GM23338 (cell line): ENCODE measurements around the gene SPTBN4. TPM values are rescaled to one million over a fixed set of nuclear protein-coding genes. Genes with fewer than 3 reads are reported as not detected.

Experiments
- ATAC-seq: fragments of 200-7000 bp; cut with Tn5 transposase; 3 replicates; pipeline ENCODE4 v1.9.1; 2020
- DNase-seq: peaks from one replicate; pipeline ENCODE4 v3.0.0-alpha.2; 2015; ENCODE audit warnings: low spot score
- H2AFZ ChIP-seq: fragments of 200-600 bp; sonication (generic); 2 replicates; pipeline ENCODE4 v1.8.0; 2016; ENCODE audit warnings: antibody characterized with exemption, mild to moderate bottlenecking, moderate library complexity
- H3F3A ChIP-seq: fragments of 200-600 bp; sonication (generic); replicated peaks from 2 replicates; pipeline ENCODE4 v1.8.0; 2017; ENCODE audit warnings: antibody characterized with exemption, mixed run types, low read depth
- H3K27ac ChIP-seq: fragments of 200-600 bp; sonication (generic); 2 replicates; pipeline ENCODE4 v1.6.1; 2016; ENCODE audit warnings: low read depth
- H3K27me3 ChIP-seq: fragments of 200-600 bp; sonication (generic); 2 replicates; pipeline ENCODE4 v1.8.0; 2016; ENCODE audit warnings: mild to moderate bottlenecking, mixed run types, moderate library complexity; ENCODE audit not compliant: insufficient read depth
- H3K36me3 ChIP-seq: fragments of 200-600 bp; sonication (generic); 2 replicates; pipeline ENCODE4 v1.8.0; 2016; ENCODE audit warnings: mild to moderate bottlenecking; ENCODE audit not compliant: insufficient read depth
- H3K4me1 ChIP-seq: fragments of 200-600 bp; sonication (generic); 2 replicates; pipeline ENCODE4 v1.8.0; 2016; ENCODE audit warnings: mild to moderate bottlenecking, moderate library complexity; ENCODE audit not compliant: insufficient read depth
- H3K4me2 ChIP-seq: fragments of 200-600 bp; sonication (generic); 2 replicates; pipeline ENCODE4 v1.7.1; 2017; ENCODE audit warnings: mixed run types
- H3K4me3 ChIP-seq: fragments of 200-600 bp; sonication (generic); 2 replicates; pipeline ENCODE4 v1.6.1; 2016; ENCODE audit warnings: mixed run types
- H3K79me2 ChIP-seq: fragments of 200-600 bp; sonication (generic); replicated peaks from 2 replicates; pipeline ENCODE4 v1.8.0; 2017; ENCODE audit warnings: mild to moderate bottlenecking; ENCODE audit not compliant: insufficient read depth
- H3K9me2 ChIP-seq: fragments of 200-600 bp; sonication (generic); 2 replicates; pipeline ENCODE4 v1.8.0; 2017; ENCODE audit not compliant: insufficient read depth
- H4K20me1 ChIP-seq: fragments of 200-600 bp; sonication (generic); replicated peaks from 2 replicates; pipeline ENCODE4 v1.8.0; 2017; ENCODE audit warnings: mild to moderate bottlenecking; ENCODE audit not compliant: insufficient read depth
- H3K27ac Mint-ChIP-seq: 2 replicates; pipeline ENCODE4 v1.8.0; 2020; ENCODE audit warnings: inconsistent platforms, mild to moderate bottlenecking, moderate library complexity, mixed read lengths
- H3K27me3 Mint-ChIP-seq: 3 replicates; pipeline ENCODE4 v1.8.0; 2022; ENCODE audit warnings: low read depth, mild to moderate bottlenecking, moderate library complexity, mixed read lengths, inconsistent platforms; ENCODE audit not compliant: insufficient read depth, poor library complexity
- H3K36me3 Mint-ChIP-seq: 3 replicates; pipeline ENCODE4 v1.8.0; 2021; ENCODE audit warnings: low read depth, mild to moderate bottlenecking, inconsistent platforms, moderate library complexity, mixed read lengths
- H3K4me1 Mint-ChIP-seq: 3 replicates; pipeline ENCODE4 v1.8.0; 2020; ENCODE audit warnings: mild to moderate bottlenecking, inconsistent platforms, mixed read lengths
- H3K4me3 Mint-ChIP-seq: 3 replicates; pipeline ENCODE4 v1.8.0; 2021; ENCODE audit warnings: moderate library complexity, mild to moderate bottlenecking, inconsistent platforms, mixed read lengths
- H3K9me3 Mint-ChIP-seq: 3 replicates; pipeline ENCODE4 v1.8.0; 2020; ENCODE audit warnings: moderate library complexity, mild to moderate bottlenecking, inconsistent platforms, mixed read lengths
- CREB1 ChIP-seq: fragments of 250-450 bp; sonication (Bioruptor Pico); IDR thresholded peaks from 2 replicates; pipeline ENCODE4 v1.5.0; 2020; ENCODE audit warnings: low read depth, mild to moderate bottlenecking, moderate library complexity
- CTCF ChIP-seq, 2 experiments: fragments of 200-600 bp in 1 of 2; sonication (generic) in 1 of 2; conservative IDR thresholded peaks; 2 replicates each; pipeline versions ENCODE4 v1.5.1 to v1.6.1; 2016 to 2017; ENCODE audit warnings: antibody characterized with exemption in 2 of 2, low read depth in 2 of 2, mild to moderate bottlenecking in 2 of 2, moderate library complexity in 1 of 2
- EZH2 ChIP-seq: fragments of 200-600 bp; sonication (generic); IDR thresholded peaks from one replicate; pipeline ENCODE4 v1.8.0; 2017; ENCODE audit warnings: antibody characterized with exemption, mild to moderate bottlenecking, low read depth; ENCODE audit not compliant: unreplicated experiment
- JUNB ChIP-seq: IDR thresholded peaks from one replicate; pipeline ENCODE4 v1.6.1; 2016; ENCODE audit warnings: antibody characterized with exemption; ENCODE audit not compliant: unreplicated experiment
- POLR2AphosphoS5 ChIP-seq: IDR thresholded peaks from 2 replicates; pipeline ENCODE4 v1.6.1; 2016; ENCODE audit warnings: antibody characterized with exemption, low read depth
- polyA plus RNA-seq: library from polyadenylated mRNA; unstranded; fragments of >200 nt; fragmentation: Nextera tagmentation; extraction: Ambion mirVana; gene quantifications from 2 replicates; pipeline ENCODE4 v1.2.1, GENCODE V29; 2016
- total RNA-seq: library from RNA; depleted of rRNA; stranded (reverse); fragments of >200 nt; shearing (Covaris generic); gene quantifications from 2 replicates; pipeline ENCODE4 v1.2.3, GENCODE V29; 2014

The SPTBN4 gene
- total and polyA plus RNA-seq, 2 experiments from 2014 or later: 1.6 to 2.3 TPM

DNA sequence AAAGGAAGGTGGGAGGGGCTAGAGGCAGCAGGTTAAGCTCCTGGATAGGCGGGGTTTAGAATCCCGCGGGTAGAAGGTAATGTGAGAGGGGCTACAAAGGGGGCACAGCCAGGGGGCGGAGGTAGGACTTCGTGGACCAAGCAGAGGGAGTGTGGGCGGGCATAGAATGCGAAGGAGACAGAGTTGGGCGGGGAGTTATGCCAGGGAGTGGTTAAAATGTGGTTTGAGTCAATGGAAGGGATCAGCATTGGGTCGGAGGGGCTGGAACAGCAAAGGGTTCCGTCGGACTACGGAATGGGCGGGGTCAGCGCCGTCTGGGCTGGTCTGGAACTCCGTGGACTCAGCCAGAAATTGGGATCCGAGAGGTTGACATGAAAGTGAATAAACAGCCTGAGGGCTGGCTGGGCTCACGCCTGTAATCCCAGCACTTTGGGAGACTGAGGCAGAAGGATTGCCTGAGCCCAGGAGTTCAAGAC lies 137.4 kb downstream of the SPTBN4 start:
- Histone ChIP-seq H3K27ac (no peak overlapping the region), H3K36me3 (no peaks in the 10 kb centered on the region), H3K79me2 (no peaks in the 10 kb centered on the region), H3K27me3 (peaks cover 81% of the 10 kb centered on the region), H4K20me1 (no peaks in the 10 kb centered on the region; the same call in 1 of the 2 replicates), H3F3A (peaks cover 28% of the 10 kb centered on the region), H3K4me3 (peak overlapping the region; percentile 66; the same call in 1 of the 2 replicates), H3K4me1 (peaks cover 38% of the 10 kb centered on the region), H3K9me2 (0 out of 2 replicates have a peak, but pooled peaks cover 3% of the 10 kb centered on the region), H2AFZ (no peak overlapping the region), H3K4me2 (peak overlapping the region; percentile 93; the same call in 1 of the 2 replicates)
- peaks cover 82% of the 10 kb centered on the region for H3K27me3 Mint-ChIP-seq
- H3K4me1 Mint-ChIP-seq: peaks cover 58% of the 10 kb centered on the region
- H3K27ac Mint-ChIP-seq: no peak overlapping the region
- DNase-seq: no peak
- TF ChIP-seq CREB1 (CRISPR knock-in tag) (0 out of 2 replicates have a peak, but pooled peaks have one; percentile 40), EZH2 (no peak)
- peaks cover 5% of the 10 kb centered on the region; the same call in 2 of the 3 replicates for H3K9me3 Mint-ChIP-seq
- ATAC-seq: peak; percentile 52
- peak overlapping the region; percentile 74 for H3K4me3 Mint-ChIP-seq
- H3K36me3 Mint-ChIP-seq: peaks cover 2% of the 10 kb centered on the region; the same call in 1 of the 3 replicates

DNA sequence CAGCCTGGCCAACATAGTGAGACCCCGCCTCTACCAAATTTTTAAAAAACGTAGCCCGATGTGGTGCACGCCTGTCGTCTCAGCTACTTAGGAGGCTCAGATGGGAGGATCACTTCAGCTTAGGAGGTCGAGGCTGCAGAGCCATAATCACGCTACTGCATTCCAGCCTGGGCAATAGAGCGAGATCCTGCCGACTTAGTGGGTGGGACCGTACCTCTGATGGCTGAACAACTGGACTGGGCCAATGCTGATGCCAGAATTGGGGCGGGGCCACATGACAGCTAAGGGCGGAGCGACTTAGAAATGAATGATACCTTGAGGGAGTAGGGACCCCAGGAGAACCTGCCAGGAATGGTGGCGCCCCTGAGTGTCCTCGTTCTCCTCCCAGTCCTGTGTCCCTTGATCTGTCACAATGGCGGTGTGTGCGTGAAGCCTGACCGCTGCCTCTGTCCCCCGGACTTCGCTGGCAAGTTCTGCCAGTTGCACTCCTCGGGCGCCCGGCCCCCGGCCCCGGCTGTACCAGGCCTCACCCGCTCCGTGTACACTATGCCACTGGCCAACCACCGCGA lies 137.9 kb downstream of the SPTBN4 start:
- Histone ChIP-seq H3K4me1 (peaks cover 33% of the 10 kb centered on the region), H3K36me3 (no peaks in the 10 kb centered on the region), H2AFZ (no peak overlapping the region), H3K27me3 (peaks cover 80% of the 10 kb centered on the region), H3K4me2 (peak overlapping the region; percentile 93), H3K79me2 (no peaks in the 10 kb centered on the region), H3K9me2 (0 out of 2 replicates have a peak, but pooled peaks cover 3% of the 10 kb centered on the region), H3K27ac (no peak overlapping the region), H3F3A (peaks cover 23% of the 10 kb centered on the region), H4K20me1 (no peaks in the 10 kb centered on the region; the same call in 1 of the 2 replicates), H3K4me3 (peak overlapping the region; percentile 66)
- no peak for ATAC-seq
- H3K27ac Mint-ChIP-seq: no peak overlapping the region
- peak overlapping the region; percentile 74 for H3K4me3 Mint-ChIP-seq
- H3K9me3 Mint-ChIP-seq: peaks cover 5% of the 10 kb centered on the region; the same call in 2 of the 3 replicates
- H3K4me1 Mint-ChIP-seq: peaks cover 53% of the 10 kb centered on the region
- peaks cover 2% of the 10 kb centered on the region; the same call in 1 of the 3 replicates for H3K36me3 Mint-ChIP-seq
- peaks cover 78% of the 10 kb centered on the region for H3K27me3 Mint-ChIP-seq
- no peak for TF ChIP-seq JUNB
- DNase-seq: no peak

GRCh38 chr19:40605216-40605971 lies 138.6 kb downstream of the SPTBN4 start:
- Mint-ChIP-seq H3K4me1 (peaks cover 55% of the 10 kb centered on the region), H3K27me3 (peaks cover 80% of the 10 kb centered on the region), H3K4me3 (peak overlapping the region; percentile 74), H3K9me3 (peaks cover 5% of the 10 kb centered on the region; the same call in 2 of the 3 replicates), H3K36me3 (peaks cover 2% of the 10 kb centered on the region; the same call in 1 of the 3 replicates), H3K27ac (no peak overlapping the region)
- no peak overlapping the region for H3K27ac ChIP-seq
- peak overlapping the region; percentile 93 for H3K4me2 ChIP-seq
- H3K79me2 ChIP-seq: no peaks in the 10 kb centered on the region
- H4K20me1 ChIP-seq: no peaks in the 10 kb centered on the region; the same call in 1 of the 2 replicates
- peaks cover 24% of the 10 kb centered on the region for H3F3A ChIP-seq
- peaks cover 77% of the 10 kb centered on the region for H3K27me3 ChIP-seq
- H3K4me1 ChIP-seq: peaks cover 30% of the 10 kb centered on the region
- peak overlapping the region; percentile 66 for H3K4me3 ChIP-seq
- no peak for TF ChIP-seq JUNB
- TF ChIP-seq POLR2AphosphoS5: 0 out of 2 replicates have a peak, but pooled peaks have one; percentile 17
- peak in 1 of 2 experiments; percentile 49; a peak in 2 of 4 replicates for TF ChIP-seq CTCF (conservative IDR thresholded peaks at IDR 0.05; ENCODE audit: low read depth in 2 of 2)
- no peak for TF ChIP-seq EZH2
- peak; percentile 6 for ATAC-seq
- no peaks in the 10 kb centered on the region for H3K36me3 ChIP-seq
- H2AFZ ChIP-seq: no peak overlapping the region
- peak; percentile 75 for DNase-seq
- H3K9me2 ChIP-seq: 0 out of 2 replicates have a peak, but pooled peaks cover 3% of the 10 kb centered on the region
